ENCODE data around the gene VPS33B.
"Not testable (repeated sequence)": the region's sequence is repeated elsewhere in the genome, so short reads cannot be mapped to it uniquely, and the experiment has no call there.

VPS33B gene

GRCh38 chr15:91022075-91022831, at the start of gene VPS33B:
Gene VPS33B (minus strand): TSS chr15:91022594. CDS start chr15:91022249, 345 bp downstream.
- DNase-seq, result peak; percentile 34 to 91 (median 78)

GRCh38 chr15:91072161-91072560, 49.8 kb upstream of the VPS33B start:
- DNase-seq, result no peak

- no peak for DNase-seq
Measured at GRCh38 chr15:91070872-91071271, 48.5 kb upstream of the VPS33B start.

GRCh38 chr15:91068966-91069365, 46.6 kb upstream of the VPS33B start:
- DNase-seq, result no peak

- DNase-seq, result no peak
Measured at GRCh38 chr15:91068436-91068835, 46.0 kb upstream of the VPS33B start.

GRCh38 chr15:91067036-91067435, 44.6 kb upstream of the VPS33B start:
- no peak for DNase-seq

GRCh38 chr15:91065505-91065904, 43.1 kb upstream of the VPS33B start:
- DNase-seq, result no peak

- DNase-seq, result no peak
Measured at GRCh38 chr15:91061997-91062396, 39.6 kb upstream of the VPS33B start.

- no peak for DNase-seq
Measured at GRCh38 chr15:91061230-91061629, 38.8 kb upstream of the VPS33B start.

- DNase-seq, result peak in 57 of 58 donors; percentile 8 to 90 (median 57)
Measured at GRCh38 chr15:91055548-91056331, 33.3 kb upstream of the VPS33B start.

GRCh38 chr15:91054816-91055215, 32.4 kb upstream of the VPS33B start:
- DNase-seq, result no peak

GRCh38 chr15:91051248-91051647, 28.9 kb upstream of the VPS33B start:
- no peak for DNase-seq

GRCh38 chr15:91050128-91050455, 27.7 kb upstream of the VPS33B start:
- DNase-seq, result no peak

- peak in 53 of 58 donors; percentile 1 to 81 (median 36) for DNase-seq
Measured at GRCh38 chr15:91049378-91050127, 27.2 kb upstream of the VPS33B start.

GRCh38 chr15:91047545-91048199, 25.3 kb upstream of the VPS33B start:
- no peak for DNase-seq

GRCh38 chr15:91046056-91046455, 23.7 kb upstream of the VPS33B start:
- DNase-seq, result not testable (repeated sequence)

GRCh38 chr15:91045065-91045464, 22.7 kb upstream of the VPS33B start:
- DNase-seq, result no peak

- no peak for DNase-seq
Measured at GRCh38 chr15:91043202-91043874, 20.9 kb upstream of the VPS33B start.

GRCh38 chr15:91040856-91041255, 18.5 kb upstream of the VPS33B start:
- DNase-seq, result no peak

GRCh38 chr15:91039996-91040395, 17.6 kb upstream of the VPS33B start:
- DNase-seq, result no peak
